ENCODE measurements around the gene COX4I1. TPM values are rescaled to one million over a fixed set of nuclear protein-coding genes. Genes with fewer than 3 reads are reported as not detected.

Gene COX4I1
- total RNA-seq, 1 experiment from 2014 or later = 839 TPM

GRCh38 chr16:85753559-85753958, 45.9 kb upstream of the COX4I1 start:
- Histone ChIP-seq H3K27me3 (ENCODE audit: insufficient read depth, low read length) (no peaks in the 10 kb centered on the region; the same call in 1 of the 2 replicates), H2AFZ (ENCODE audit: low read depth, low read length, poor library complexity, severe bottlenecking) (no peak overlapping the region), H3K4me1 (ENCODE audit: control insufficient read depth in 1 of 2, insufficient read depth in 2 of 2, low read length in 2 of 2) (peaks cover 24 to 38% of the 10 kb centered on the region in 2 experiments), H3K9ac (ENCODE audit: low read length) (no peak overlapping the region), H4K20me1 (ENCODE audit: insufficient read depth) (no peaks in the 10 kb centered on the region), H3K4me3 (replicated peaks in 1 of 2; ENCODE audit: low read depth in 1 of 2, low read length in 2 of 2) (no peak overlapping the region), H3K9me2 (ENCODE audit: insufficient read depth) (no peaks in the 10 kb centered on the region), H3K4me2 (ENCODE audit: low read length) (no peak overlapping the region), H3K9me3 (ENCODE audit: control insufficient read depth in 1 of 2, insufficient read depth in 1 of 2, low read depth in 1 of 2, low read length in 2 of 2) (no peaks in the 10 kb centered on the region), H3K79me2 (ENCODE audit: insufficient read depth, low read length) (peaks cover 19% of the 10 kb centered on the region; the same call in 1 of the 2 replicates), H3K36me3 (ENCODE audit: control insufficient read depth in 1 of 2, insufficient read depth in 2 of 2, low read length in 2 of 2) (no peaks in the 10 kb centered on the region), H3K27ac (ENCODE audit: low read depth, low read length) (no peak overlapping the region)
- ChIA-PET CTCF (no interaction called here), POLR2A (no interaction called here), RAD21 (ENCODE audit: low non-redundant PET in 1 of 2, low total read pairs in 2 of 2, uncharacterized antibody in 2 of 2, unreplicated experiment in 2 of 2) (interaction anchor here in 1 of 2 experiments (0.6 kb wide), 1 partner anchor 1309 kb away, joined by 5 read pairs; no protein-coding TSS in a partner anchor)
- intact Hi-C loops (cut with micrococcal nuclease) = no loop called here
- no TSS peak for BruUV-seq (replicated peaks)
- TF ChIP-seq CTCF (IDR thresholded peaks at IDR 0.05 in 2 of 3, conservative IDR thresholded peaks at IDR 0.05 in 1 of 3; ENCODE audit: borderline replicate concordance in 1 of 3, insufficient read depth in 1 of 3, low read depth in 2 of 3, low read length in 2 of 3) (no peak), FOSL1 (IDR thresholded peaks at IDR 0.05; ENCODE audit: low read depth) (no peak), ATF3 (IDR thresholded peaks at IDR 0.05) (no peak), ZFX (IDR thresholded peaks at IDR 0.05) (no peak), ZNF274 (IDR thresholded peaks at IDR 0.05; ENCODE audit: low read depth, low read length) (no peak), ELF1 (IDR thresholded peaks at IDR 0.05; ENCODE audit: borderline replicate concordance, low read depth) (no peak), SP1 (IDR thresholded peaks at IDR 0.05; ENCODE audit: low read depth) (no peak), CEBPB (IDR thresholded peaks at IDR 0.05; ENCODE audit: low read depth) (no peak), EZH2 (IDR thresholded peaks at IDR 0.05) (no peak)
- no peak for DNase-seq (ENCODE audit: low read depth, low spot score)
- ATAC-seq = no peak

Data from HCT116 (cell line).